H9 (cell line): ENCODE measurements around the gene CNGB1. TPM values are rescaled to one million over a fixed set of nuclear protein-coding genes. Genes with fewer than 3 reads are reported as not detected.

Experiments used
- DNase-seq: peaks from one replicate; pipeline ENCODE4 v3.0.0-alpha.2; 2017
- H2AFZ ChIP-seq: one replicate; pipeline ENCODE4 v1.6.1; 2013; ENCODE audit warnings: mild to moderate bottlenecking, low read length, control low read depth, moderate library complexity
- H2AK5ac ChIP-seq: 2 replicates; pipeline ENCODE4 v1.6.1; 2013; ENCODE audit warnings: low read length, control low read depth, mixed read lengths; ENCODE audit not compliant: insufficient read length
- H2BK120ac ChIP-seq: one replicate; pipeline ENCODE4 v1.6.1; 2013; ENCODE audit warnings: low read depth, mild to moderate bottlenecking, low read length, control low read depth, inconsistent platforms; ENCODE audit not compliant: poor library complexity, severe bottlenecking
- H2BK12ac ChIP-seq: 2 replicates; pipeline ENCODE4 v1.6.1; 2013; ENCODE audit warnings: low read length, control low read depth, mixed read lengths, low read depth; ENCODE audit not compliant: insufficient read length
- H2BK15ac ChIP-seq: 2 replicates; pipeline ENCODE4 v1.6.1; 2013; ENCODE audit warnings: low read depth, low read length, control low read depth
- H2BK20ac ChIP-seq: one replicate; pipeline ENCODE4 v1.6.1; 2013; ENCODE audit warnings: low read depth, mild to moderate bottlenecking, low read length, control low read depth, inconsistent platforms; ENCODE audit not compliant: poor library complexity, severe bottlenecking
- H2BK5ac ChIP-seq: 2 replicates; pipeline ENCODE4 v1.6.1; 2013; ENCODE audit warnings: low read length, control low read depth, mixed read lengths; ENCODE audit not compliant: insufficient read length
- H3K14ac ChIP-seq: 2 replicates; pipeline ENCODE4 v1.6.1; 2013; ENCODE audit warnings: low read length, control low read depth; ENCODE audit not compliant: insufficient read depth
- H3K18ac ChIP-seq: 2 replicates; pipeline ENCODE4 v1.6.1; 2013; ENCODE audit warnings: low read depth, mild to moderate bottlenecking, mixed read lengths, low read length, control low read depth; ENCODE audit not compliant: insufficient read length
- H3K23ac ChIP-seq: 2 replicates; pipeline ENCODE4 v1.6.1; 2013; ENCODE audit warnings: low read length, control low read depth, mixed read lengths, low read depth; ENCODE audit not compliant: insufficient read length
- H3K23me2 ChIP-seq: 2 replicates; pipeline ENCODE4 v1.6.1; 2013; ENCODE audit warnings: low read depth, mild to moderate bottlenecking, mixed read lengths, low read length, control low read depth; ENCODE audit not compliant: insufficient read length, poor library complexity, severe bottlenecking
- H3K27ac ChIP-seq: 2 replicates; pipeline ENCODE4 v1.5.1; 2013; ENCODE audit warnings: low read length, control low read depth, mixed read lengths, low read depth; ENCODE audit not compliant: insufficient read length
- H3K27me3 ChIP-seq: 2 replicates; pipeline ENCODE4 v1.6.1; 2013; ENCODE audit warnings: low read length, control low read depth, inconsistent platforms; ENCODE audit not compliant: insufficient read depth
- H3K4ac ChIP-seq: 2 replicates; pipeline ENCODE4 v1.6.1; 2013; ENCODE audit warnings: low read depth, mild to moderate bottlenecking, control low read depth, inconsistent platforms, low read length, moderate library complexity
- H3K4me1 ChIP-seq: 2 replicates; pipeline ENCODE4 v1.6.1; 2013; ENCODE audit warnings: low read length, control low read depth, inconsistent platforms; ENCODE audit not compliant: insufficient read depth
- H3K4me2 ChIP-seq: 2 replicates; pipeline ENCODE4 v1.6.1; 2013; ENCODE audit warnings: low read length, control low read depth, mixed read lengths; ENCODE audit not compliant: insufficient read length, insufficient read depth
- H3K56ac ChIP-seq: 2 replicates; pipeline ENCODE4 v1.6.1; 2013; ENCODE audit warnings: low read depth, mild to moderate bottlenecking, mixed read lengths, low read length, control low read depth; ENCODE audit not compliant: insufficient read length
- H3K79me1 ChIP-seq: 2 replicates; pipeline ENCODE4 v1.6.1; 2013; ENCODE audit warnings: low read depth, mild to moderate bottlenecking, moderate library complexity, low read length, control low read depth, inconsistent platforms; ENCODE audit not compliant: insufficient read depth, poor library complexity, severe bottlenecking
- H3K79me2 ChIP-seq: 2 replicates; pipeline ENCODE4 v1.6.1; 2013; ENCODE audit warnings: low read length, control low read depth, inconsistent platforms; ENCODE audit not compliant: insufficient read depth
- H3K9ac ChIP-seq: 2 replicates; pipeline ENCODE4 v1.6.1; 2013; ENCODE audit warnings: low read length, control low read depth, mixed read lengths; ENCODE audit not compliant: insufficient read length; ENCODE audit errors: extremely low read depth
- H3K9me3 ChIP-seq: one replicate; pipeline ENCODE4 v1.6.1; 2013; ENCODE audit warnings: low read depth, low read length, inconsistent platforms; ENCODE audit not compliant: control insufficient read depth
- H3T11ph ChIP-seq: one replicate; pipeline ENCODE4 v1.6.1; 2013; ENCODE audit warnings: mild to moderate bottlenecking, low read length, control low read depth, inconsistent platforms
- H4K20me1 ChIP-seq: one replicate; pipeline ENCODE4 v1.6.1; 2013; ENCODE audit not compliant: control insufficient read depth, insufficient read length, insufficient read depth
- H4K5ac ChIP-seq: 2 replicates; pipeline ENCODE4 v1.6.1; 2013; ENCODE audit warnings: low read depth, mild to moderate bottlenecking, mixed read lengths, low read length, control low read depth; ENCODE audit not compliant: insufficient read length
- H4K8ac ChIP-seq: replicated peaks from 2 replicates; pipeline ENCODE4 v1.6.1; 2013; ENCODE audit warnings: low read length, control low read depth, mixed read lengths, low read depth; ENCODE audit not compliant: insufficient read length
- H4K91ac ChIP-seq: 2 replicates; pipeline ENCODE4 v1.6.1; 2013; ENCODE audit warnings: low read depth, mild to moderate bottlenecking, moderate library complexity, mixed read lengths, low read length, control low read depth; ENCODE audit not compliant: insufficient read length
- H3K27ac Mint-ChIP-seq, 3 experiments: 2 replicates in 2 of 3; 3 replicates in 1 of 3; pipeline ENCODE4 v1.8.0; 2020 to 2021; ENCODE audit warnings: mixed read lengths in 3 of 3, mild to moderate bottlenecking in 1 of 3, moderate library complexity in 1 of 3
- H3K27me3 Mint-ChIP-seq: 2 replicates; pipeline ENCODE4 v1.8.0; 2021; ENCODE audit warnings: low read depth, mild to moderate bottlenecking, moderate library complexity, mixed read lengths
- H3K36me3 Mint-ChIP-seq, 3 experiments: 2 replicates in 2 of 3; 3 replicates in 1 of 3; pipeline ENCODE4 v1.8.0; 2020 to 2021; ENCODE audit warnings: low read depth in 3 of 3, mixed read lengths in 3 of 3; ENCODE audit not compliant: insufficient read depth in 1 of 3
- H3K4me1 Mint-ChIP-seq, 2 experiments: 2 replicates each; pipeline ENCODE4 v1.8.0; 2020; ENCODE audit warnings: mixed read lengths in 2 of 2
- H3K4me3 Mint-ChIP-seq, 2 experiments: 2 replicates in 1 of 2; 3 replicates in 1 of 2; pipeline ENCODE4 v1.8.0; 2020 to 2021; ENCODE audit warnings: mild to moderate bottlenecking in 2 of 2, mixed read lengths in 2 of 2, moderate library complexity in 1 of 2
- H3K9me3 Mint-ChIP-seq, 2 experiments: 2 replicates in 1 of 2; 3 replicates in 1 of 2; pipeline ENCODE4 v1.8.0; 2020; ENCODE audit warnings: mild to moderate bottlenecking in 2 of 2, mixed read lengths in 2 of 2, moderate library complexity in 1 of 2
- CTCF ChIP-seq: fragments of 200-600 bp; sonication (generic); conservative IDR thresholded peaks from 3 replicates; pipeline ENCODE4 v1.8.0; 2021; ENCODE audit warnings: antibody characterized with exemption, mild to moderate bottlenecking
- WGBS: extraction: QIAGEN DNeasy Blood & Tissue Kit; methylation state at CpG from one replicate; pipeline ENCODE4 v1.1.7; 2013; ENCODE audit warnings: missing lambda C conversion rate, low lambda C conversion rate, mixed read lengths; ENCODE audit not compliant: insufficient read length; ENCODE audit errors: extremely low coverage; 5-methylcytosine and 5-hydroxymethylcytosine counted together
- total RNA-seq: library from RNA; stranded (reverse); gene quantifications from 2 replicates; pipeline ENCODE4 v1.2.1, GENCODE V29; 2021

CNGB1 gene
- total RNA-seq, 1 experiment from 2014 or later, result not detected

- Histone ChIP-seq H3K79me1 (no peaks in the 10 kb centered on the region), H2BK5ac (no peak overlapping the region), H2AK5ac (no peak overlapping the region), H3K9ac (no peak overlapping the region), H3K4ac (no peak overlapping the region), H4K20me1 (no peaks in the 10 kb centered on the region), H3K23me2 (no peaks in the 10 kb centered on the region), H3K56ac (no peak overlapping the region), H2BK15ac (no peak overlapping the region), H3K79me2 (no peaks in the 10 kb centered on the region), H3K4me1 (no peaks in the 10 kb centered on the region), H3K18ac (no peak overlapping the region), H4K91ac (no peak overlapping the region), H4K8ac (no peak overlapping the region), H2BK120ac (no peak overlapping the region), H2BK20ac (no peak overlapping the region), H3K27ac (no peak overlapping the region), H2AFZ (no peak overlapping the region), H3K4me2 (no peak overlapping the region), H3K27me3 (no peaks in the 10 kb centered on the region), H3K9me3 (no peaks in the 10 kb centered on the region), H2BK12ac (no peak overlapping the region), H3K14ac (no peak overlapping the region; the same call in 1 of the 2 replicates), H3K23ac (no peak overlapping the region), H3T11ph (no peak overlapping the region), H4K5ac (no peak overlapping the region)
- Mint-ChIP-seq H3K36me3 (no peaks in the 10 kb centered on the region), H3K9me3 (no peaks in the 10 kb centered on the region), H3K4me3 (no peak overlapping the region), H3K4me1 (peaks cover 0 to 3% of the 10 kb centered on the region in 2 experiments; a peak in 2 of 4 replicates), H3K27me3 (peaks cover 2% of the 10 kb centered on the region; the same call in 1 of the 2 replicates), H3K27ac (no peak overlapping the region)
- no peak for DNase-seq
- WGBS, result no CpG with 5 or more reads among the region's 13 CpGs
- TF ChIP-seq CTCF, result peak; percentile 41; the same call in 2 of the 3 replicates
Observed at GRCh38 chr16:57938936-57939871, 31.7 kb downstream of the CNGB1 start.
